Ectodermal cell (in vitro differentiated cells): ENCODE measurements around the gene RPL7L1.
A peak's percentile ranks its signal among the peaks of the same experiment; 100 is the strongest.
"Not testable (repeated sequence)": the region's sequence is repeated elsewhere in the genome, so short reads cannot be mapped to it uniquely, and the experiment has no call there.

Experiments used
- H3K27ac ChIP-seq: 2 replicates; pipeline ENCODE4 v1.7.0; 2013; ENCODE audit warnings: mild to moderate bottlenecking, low read depth, low read length; ENCODE audit not compliant: insufficient read depth, poor library complexity, severe bottlenecking
- H3K27me3 ChIP-seq: 2 replicates; pipeline ENCODE4 v1.7.0; 2013; ENCODE audit warnings: mild to moderate bottlenecking, low read length; ENCODE audit not compliant: insufficient read depth, control insufficient read depth, poor library complexity, severe bottlenecking
- H3K36me3 ChIP-seq: one replicate; pipeline ENCODE4 v1.7.0; 2013; ENCODE audit warnings: low read length; ENCODE audit not compliant: control insufficient read depth, insufficient read depth
- H3K4me1 ChIP-seq: one replicate; pipeline ENCODE4 v1.7.0; 2013; ENCODE audit warnings: low read length; ENCODE audit not compliant: control insufficient read depth, insufficient read depth
- H3K4me3 ChIP-seq: 2 replicates; pipeline ENCODE4 v1.7.0; 2013; ENCODE audit warnings: low read depth, low read length, control low read depth; ENCODE audit not compliant: insufficient read depth
- H3K9me3 ChIP-seq: 2 replicates; pipeline ENCODE4 v1.7.0; 2013; ENCODE audit warnings: mild to moderate bottlenecking, low read length, moderate library complexity; ENCODE audit not compliant: control insufficient read depth
- WGBS, 2 experiments: methylation state at CpG; one replicate each; pipeline ENCODE4 v1.1.7; 2013; ENCODE audit warnings: missing lambda C conversion rate in 2 of 2; 5-methylcytosine and 5-hydroxymethylcytosine counted together

RPL7L1 gene

DNA sequence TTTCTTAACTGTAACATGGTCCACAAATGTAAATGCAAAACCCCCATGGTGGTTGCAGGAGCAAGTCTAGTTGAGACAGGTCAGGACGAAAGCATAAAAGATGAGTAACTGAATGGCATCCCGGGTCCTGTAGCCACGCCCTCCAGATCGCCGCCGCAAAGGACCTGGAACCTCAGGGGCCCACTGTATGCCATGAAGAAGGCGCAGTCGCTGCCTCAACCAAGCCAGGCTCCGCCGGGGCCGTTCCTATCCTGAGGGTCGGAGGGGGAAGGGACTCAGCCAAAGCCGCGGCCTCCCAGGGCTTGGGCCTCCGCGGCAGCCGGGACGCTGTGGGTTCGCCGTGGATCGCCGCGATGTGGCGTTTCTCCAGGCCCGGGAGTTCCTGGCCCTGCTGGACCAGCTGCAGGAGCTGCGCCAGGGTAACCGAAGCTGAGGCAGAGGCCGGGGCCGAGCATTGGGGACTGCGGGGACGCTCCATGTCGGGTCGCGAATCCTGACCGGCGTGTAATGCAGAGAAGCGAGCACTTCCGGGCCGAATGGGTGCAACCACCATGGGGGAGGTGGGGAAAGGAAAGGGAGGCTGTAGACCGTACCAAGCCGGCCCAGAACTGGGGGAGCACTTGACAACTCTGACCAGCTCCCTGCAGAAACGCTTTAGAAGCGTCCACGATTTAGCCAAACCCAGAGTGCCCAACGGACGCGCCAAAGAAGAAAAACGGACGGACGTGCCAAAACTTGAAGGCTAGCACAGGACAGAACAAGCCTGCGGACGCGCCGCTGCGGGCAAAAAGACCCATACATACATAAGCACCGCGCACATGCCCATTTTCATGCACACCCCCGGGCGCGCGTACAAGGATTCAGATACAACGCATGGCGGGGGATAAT is 11.1 kb downstream of the RPL7L1 start:
- Histone ChIP-seq H3K4me1 (no peaks in the 10 kb centered on the region), H3K36me3 (peaks cover 6% of the 10 kb centered on the region), H3K4me3 (peak overlapping the region; percentile 87), H3K27ac (peak overlapping the region; percentile 94), H3K27me3 (no peaks in the 10 kb centered on the region), H3K9me3 (no peaks in the 10 kb centered on the region)
- 14 to 15% methylated on average over 63 of the region's 63 CpGs for WGBS, 2 experiments

DNA sequence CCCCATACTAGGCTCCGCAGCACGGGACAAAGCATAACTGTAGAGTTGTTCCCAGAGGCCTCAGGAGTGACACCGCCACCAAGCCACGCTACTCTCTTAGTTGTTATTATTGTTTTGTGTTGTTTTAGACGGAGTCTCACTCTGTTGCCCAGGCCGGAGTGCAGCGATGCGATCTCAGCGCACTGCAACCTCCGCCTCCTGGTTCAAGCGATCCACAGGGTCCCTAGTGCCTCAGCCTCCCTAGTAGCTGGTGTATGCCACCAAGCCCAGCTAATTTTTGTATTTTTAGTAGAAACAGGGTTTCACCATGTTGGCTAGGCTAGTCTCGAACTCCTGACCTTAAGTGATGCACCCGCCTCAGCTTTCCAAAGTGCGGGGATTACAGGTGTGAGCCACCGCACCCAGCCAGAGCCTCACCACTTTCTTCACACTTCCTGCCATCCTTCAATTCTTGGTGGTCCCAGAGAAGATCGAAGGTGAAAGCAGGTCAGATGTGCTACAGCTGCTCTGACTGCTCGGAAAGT is 11.8 kb downstream of the RPL7L1 start:
- no peaks in the 10 kb centered on the region for H3K36me3 ChIP-seq
- 90 to 91% methylated on average over 17 of the region's 17 CpGs for WGBS, 2 experiments
- no peaks in the 10 kb centered on the region for H3K4me1 ChIP-seq

DNA sequence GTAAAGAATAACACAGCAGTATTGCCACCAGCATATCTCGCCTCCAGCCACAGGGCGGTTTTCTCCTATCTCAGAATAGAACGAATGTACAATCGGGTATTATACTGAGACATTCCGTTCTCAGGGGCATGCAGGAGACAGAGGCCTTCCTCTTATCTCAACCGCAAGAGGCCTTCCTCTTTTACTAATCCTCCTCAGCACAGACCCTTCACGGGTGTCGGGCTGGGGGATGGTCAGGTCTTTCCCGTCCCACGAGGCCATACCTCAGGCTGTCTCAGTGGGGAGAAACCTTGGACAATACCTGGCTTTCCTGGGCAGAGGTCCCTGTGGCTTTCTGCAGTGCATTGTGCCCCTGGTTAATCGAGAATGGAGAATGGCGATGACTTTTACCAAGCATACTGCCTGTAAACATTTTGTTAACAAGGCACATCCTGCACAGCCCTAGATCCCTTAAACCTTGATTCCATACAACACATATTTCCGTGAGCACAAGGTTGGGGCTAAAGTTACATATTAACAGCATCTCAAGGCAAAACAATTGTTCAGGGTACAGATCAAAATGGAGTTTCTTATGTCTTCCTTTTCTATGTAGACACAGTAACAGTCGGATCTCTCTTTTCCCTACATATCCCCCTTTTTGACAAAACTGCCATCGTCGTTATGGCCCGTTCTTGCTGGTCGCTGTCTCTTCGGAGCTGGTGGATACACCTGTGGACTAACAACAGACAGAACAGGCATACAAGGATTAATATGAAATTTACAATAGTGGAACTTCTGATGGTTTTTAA is 14.8 kb downstream of the RPL7L1 start:
- not testable (repeated sequence) for H3K27ac ChIP-seq, H3K9me3 ChIP-seq, H3K36me3 ChIP-seq, H3K27me3 ChIP-seq, H3K4me3 ChIP-seq, H3K4me1 ChIP-seq
- WGBS, 2 experiments: 83% methylated on average over 19 of the region's 19 CpGs

More for the DNA sequence above, 11.8 kb downstream of the RPL7L1 start:
- H3K4me3 ChIP-seq: peak overlapping the region; percentile 87
- no peaks in the 10 kb centered on the region for H3K27me3 ChIP-seq
- no peaks in the 10 kb centered on the region for H3K9me3 ChIP-seq
- H3K27ac ChIP-seq: no peak overlapping the region

DNA sequence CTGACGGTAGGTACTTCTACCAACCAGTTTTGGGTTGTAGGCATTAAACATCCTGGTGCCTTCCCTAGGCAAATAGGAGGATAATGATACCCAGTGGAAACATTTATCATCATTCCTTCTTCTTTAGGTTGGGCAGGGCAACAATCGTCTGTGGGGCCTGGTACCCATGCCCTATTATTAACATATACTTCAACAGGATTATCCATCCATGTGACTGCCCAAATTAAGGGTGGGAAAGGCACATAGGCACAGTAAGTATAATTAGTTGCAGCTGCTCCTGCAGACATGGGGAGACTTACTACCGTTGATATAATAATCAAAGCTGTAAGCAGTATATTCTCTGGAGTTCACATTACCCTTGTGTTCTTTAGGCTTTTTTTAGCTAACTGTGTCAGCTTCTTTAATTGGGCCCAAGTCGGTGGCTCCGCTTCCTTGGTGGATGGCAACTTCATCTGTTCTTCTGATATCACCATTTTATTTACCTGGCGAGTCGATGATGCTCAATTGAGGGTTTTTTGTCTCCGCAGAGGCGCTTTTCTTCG is 16.8 kb downstream of the RPL7L1 start:
- no peaks in the 10 kb centered on the region for H3K9me3 ChIP-seq
- no peak overlapping the region for H3K4me3 ChIP-seq
- H3K36me3 ChIP-seq: no peaks in the 10 kb centered on the region
- WGBS, 2 experiments: 93 to 96% methylated on average over 10 of the region's 10 CpGs
- peaks cover 12% of the 10 kb centered on the region for H3K4me1 ChIP-seq
- no peaks in the 10 kb centered on the region for H3K27me3 ChIP-seq
- no peak overlapping the region for H3K27ac ChIP-seq

DNA sequence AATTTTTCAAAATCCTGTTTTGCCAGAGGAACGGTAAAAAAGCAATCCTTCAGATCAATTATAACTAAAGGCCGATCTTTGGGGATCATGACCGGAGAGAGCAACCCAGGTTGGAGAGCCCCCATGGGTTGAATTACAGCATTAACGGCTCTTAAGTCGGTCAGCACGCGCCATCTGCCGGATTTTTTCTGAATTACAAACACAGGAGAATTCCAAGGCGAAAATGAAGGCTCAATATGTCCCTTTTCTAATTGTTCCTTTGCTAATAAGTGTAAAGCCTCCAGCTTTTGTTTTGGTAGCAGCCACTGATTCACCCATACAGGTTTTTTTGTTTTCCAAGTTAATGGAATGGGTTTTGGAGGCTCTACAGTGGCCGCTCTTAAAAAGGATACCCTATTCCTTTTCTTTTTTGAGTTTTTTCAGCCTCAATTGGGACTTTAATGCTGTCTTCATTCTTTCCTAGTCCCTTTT is 19.5 kb downstream of the RPL7L1 start:
- WGBS, 2 experiments: 14% methylated on average over 10 of the region's 10 CpGs
- H3K36me3 ChIP-seq: no peaks in the 10 kb centered on the region
- H3K27ac ChIP-seq: no peak overlapping the region
- H3K9me3 ChIP-seq: no peaks in the 10 kb centered on the region
- H3K27me3 ChIP-seq: no peaks in the 10 kb centered on the region
- H3K4me1 ChIP-seq: peaks cover 12% of the 10 kb centered on the region
- no peak overlapping the region for H3K4me3 ChIP-seq

DNA sequence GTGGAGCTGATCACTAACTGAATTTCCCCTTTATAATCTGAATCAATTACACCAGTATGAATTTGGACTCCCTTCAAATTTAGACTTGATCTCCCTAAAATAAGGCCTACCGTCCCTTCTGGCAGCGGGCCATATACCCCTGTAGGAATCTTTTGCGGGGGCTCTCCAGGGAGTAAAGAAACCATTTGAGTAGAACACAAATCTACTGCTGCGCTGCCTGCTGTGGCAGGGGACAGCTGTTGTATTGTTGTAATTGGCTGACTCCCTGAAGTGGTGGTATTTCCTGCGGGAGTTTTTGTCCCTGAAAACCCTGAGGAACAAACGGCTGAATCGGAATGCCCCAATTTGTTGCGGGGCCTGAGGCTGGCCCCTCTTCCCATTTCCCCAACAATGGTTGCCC is 20.5 kb downstream of the RPL7L1 start:
- Histone ChIP-seq H3K36me3 (no peaks in the 10 kb centered on the region), H3K27me3 (no peaks in the 10 kb centered on the region), H3K4me1 (peaks cover 12% of the 10 kb centered on the region), H3K27ac (no peak overlapping the region), H3K9me3 (no peaks in the 10 kb centered on the region), H3K4me3 (no peak overlapping the region)
- WGBS, 2 experiments: 4% methylated on average over 8 of the region's 8 CpGs

DNA sequence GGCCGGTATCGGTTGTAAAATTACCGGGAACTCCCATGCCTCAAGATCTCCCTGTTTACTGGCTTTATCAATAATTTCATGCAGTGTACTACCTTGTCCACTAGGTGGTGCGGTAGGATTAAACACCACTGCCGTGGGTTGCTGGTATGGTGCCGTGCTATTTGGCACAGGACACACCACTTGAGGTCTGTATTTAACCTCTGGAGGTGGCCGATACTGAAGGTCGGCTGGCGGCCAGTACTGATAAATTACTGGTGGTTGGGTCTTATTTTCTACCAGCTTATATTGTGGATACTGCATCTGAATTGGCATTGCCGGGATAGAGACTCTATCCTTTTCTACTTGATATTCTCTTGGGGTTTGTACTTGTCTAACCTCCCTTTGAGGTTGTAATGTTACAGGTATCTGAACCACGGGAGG is 22.1 kb downstream of the RPL7L1 start:
- H3K27ac ChIP-seq: no peak overlapping the region
- H3K27me3 ChIP-seq: no peaks in the 10 kb centered on the region
- no peaks in the 10 kb centered on the region for H3K36me3 ChIP-seq
- H3K9me3 ChIP-seq: no peaks in the 10 kb centered on the region
- peaks cover 12% of the 10 kb centered on the region for H3K4me1 ChIP-seq
- 22 to 24% methylated on average over 11 of the region's 11 CpGs for WGBS, 2 experiments
- no peak overlapping the region for H3K4me3 ChIP-seq

DNA sequence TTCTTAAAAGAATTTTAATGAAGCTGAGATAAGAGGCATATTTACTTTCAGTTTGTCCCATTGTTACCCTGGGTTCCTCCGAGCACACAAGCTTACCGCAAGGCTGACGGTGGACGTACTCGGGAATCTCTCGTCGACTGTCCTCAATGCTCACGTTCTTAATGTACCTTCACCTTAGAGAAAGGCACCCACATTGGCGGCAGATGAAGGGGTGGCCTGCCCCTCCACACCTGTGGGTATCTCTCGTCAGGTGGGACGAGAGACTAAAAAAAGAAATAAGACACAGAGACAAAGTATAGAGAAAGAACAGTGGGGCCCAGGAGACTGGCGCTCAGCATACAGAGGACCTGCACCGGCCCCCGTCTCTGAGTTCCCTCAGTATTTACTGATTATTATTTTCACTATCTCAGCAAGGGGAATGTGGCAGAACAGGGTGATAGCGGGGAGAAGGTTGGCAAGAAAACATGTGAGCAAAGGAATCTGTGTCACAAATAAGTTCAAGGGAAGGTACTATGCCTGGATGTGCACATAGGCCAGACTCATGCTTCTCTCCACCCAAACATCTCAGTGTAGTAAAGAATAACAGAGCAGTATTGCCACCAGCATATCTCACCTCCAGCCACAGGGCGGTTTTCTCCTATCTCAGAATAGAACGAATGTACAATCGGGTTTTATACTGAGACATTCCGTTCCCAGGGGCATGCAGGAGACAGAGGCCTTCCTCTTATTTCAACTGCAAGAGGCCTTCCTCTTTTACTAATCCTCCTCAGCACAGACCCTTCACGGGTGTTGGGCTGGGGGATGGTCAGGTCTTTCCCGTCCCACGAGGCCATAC is 23.2 kb downstream of the RPL7L1 start:
- H3K36me3 ChIP-seq, H3K27me3 ChIP-seq, H3K9me3 ChIP-seq, H3K27ac ChIP-seq, H3K4me3 ChIP-seq: not testable (repeated sequence)
- WGBS, 2 experiments: 78 to 79% methylated on average over 22 of the region's 22 CpGs
- H3K4me1 ChIP-seq: peaks cover 12% of the 10 kb centered on the region

DNA sequence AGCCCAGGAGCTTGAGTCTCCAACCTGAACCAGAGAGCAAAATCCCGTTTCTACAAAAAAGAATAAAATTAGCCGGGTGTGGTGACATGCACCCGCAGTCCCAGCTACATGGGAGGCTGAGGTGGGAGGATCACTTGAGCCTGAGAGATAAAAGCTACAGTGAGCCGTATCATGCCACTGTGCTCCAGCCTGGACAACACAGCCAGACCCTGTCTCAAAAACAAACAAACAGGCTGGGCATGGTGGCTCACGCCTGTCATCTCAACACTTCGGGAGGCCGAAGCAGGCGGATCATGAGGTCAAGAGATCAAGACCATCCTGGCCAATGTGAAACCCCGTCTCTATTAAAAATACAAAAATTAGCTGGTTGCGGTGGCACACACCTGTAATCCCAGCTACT is 25.1 kb downstream of the RPL7L1 start:
- Histone ChIP-seq H3K4me1 (peaks cover 6% of the 10 kb centered on the region), H3K27ac (no peak overlapping the region), H3K4me3 (no peak overlapping the region), H3K36me3 (no peaks in the 10 kb centered on the region), H3K9me3 (no peaks in the 10 kb centered on the region), H3K27me3 (no peaks in the 10 kb centered on the region)
- WGBS, 2 experiments: 95 to 96% methylated on average over 10 of the region's 10 CpGs
